Natural killer cell treated with Interleukin-12 subunit alpha and Interleukin-12 subunit beta and Interleukin-15 and Interleukin-18, amount 100 ng/mL, for 72 hours (primary cell): ENCODE data around the gene PRIM2. TPM values are rescaled to one million over a fixed set of nuclear protein-coding genes. Genes with fewer than 3 reads are reported as not detected.
A peak's percentile ranks its signal among the peaks of the same experiment; 100 is the strongest.
"Not testable (repeated sequence)": the region's sequence is repeated elsewhere in the genome, so short reads cannot be mapped to it uniquely, and the experiment has no call there.

ENCODE experiments used
- ATAC-seq, 2 donors: fragments of 150-1000 bp; cut with Tn5 transposase in 1 of 2; sonication (Bioruptor Pico), chemical (Tn5 transposase) in 1 of 2; 2 replicates each; pipeline ENCODE4 v1.10.0; 2021
- DNase-seq: peaks from one replicate; pipeline ENCODE4 v3.0.0; 2022; ENCODE audit warnings: low spot score
- H3K27ac Mint-ChIP-seq, 2 donors: 1 replicate in 1 of 2; 2 replicates in 1 of 2; pipeline ENCODE4 v1.8.0; 2022; ENCODE audit warnings: mixed read lengths in 2 of 2, mild to moderate bottlenecking in 1 of 2, moderate library complexity in 1 of 2
- H3K27me3 Mint-ChIP-seq, 2 donors: 1 replicate in 1 of 2; 2 replicates in 1 of 2; pipeline ENCODE4 v1.8.0; 2022; ENCODE audit warnings: mixed read lengths in 2 of 2
- H3K36me3 Mint-ChIP-seq: one replicate; pipeline ENCODE4 v1.8.0; 2022; ENCODE audit warnings: mixed read lengths
- H3K4me1 Mint-ChIP-seq, 2 donors: 1 replicate in 1 of 2; 2 replicates in 1 of 2; pipeline ENCODE4 v1.8.0; 2022; ENCODE audit warnings: low read depth in 2 of 2, mixed read lengths in 2 of 2, mild to moderate bottlenecking in 1 of 2
- H3K4me3 Mint-ChIP-seq: one replicate; pipeline ENCODE4 v1.8.0; 2022; ENCODE audit warnings: mixed read lengths
- H3K9me3 Mint-ChIP-seq: 2 replicates; pipeline ENCODE4 v1.8.0; 2022; ENCODE audit warnings: mixed read lengths
- total RNA-seq, 2 donors: library from RNA; stranded (reverse); gene quantifications; one replicate each; pipeline ENCODE4 v1.2.3, GENCODE V29; 2022

The PRIM2 gene
- total RNA-seq, 2 donors from 2014 or later = 29.1 to 57.3 TPM

- not testable (repeated sequence) for H3K36me3 Mint-ChIP-seq, H3K9me3 Mint-ChIP-seq, H3K27me3 Mint-ChIP-seq, DNase-seq, H3K27ac Mint-ChIP-seq, H3K4me1 Mint-ChIP-seq, H3K4me3 Mint-ChIP-seq
- ATAC-seq = peak in 1 of 2 donors; percentile 15
These were observed 171.1 kb downstream of the PRIM2 start for GRCh38 chr6:57488551-57488950.

GRCh38 chr6:57489887-57490286 is 172.5 kb downstream of the PRIM2 start:
- H3K9me3 Mint-ChIP-seq = not testable (repeated sequence)

GRCh38 chr6:57491795-57492194 is 174.4 kb downstream of the PRIM2 start:
- not testable (repeated sequence) for H3K27ac Mint-ChIP-seq, DNase-seq, H3K4me3 Mint-ChIP-seq, H3K36me3 Mint-ChIP-seq, ATAC-seq, H3K27me3 Mint-ChIP-seq, H3K4me1 Mint-ChIP-seq, H3K9me3 Mint-ChIP-seq

More at GRCh38 chr6:57489887-57490286, 172.5 kb downstream of the PRIM2 start:
- H3K36me3 Mint-ChIP-seq, H3K27me3 Mint-ChIP-seq, DNase-seq, ATAC-seq, H3K4me3 Mint-ChIP-seq, H3K4me1 Mint-ChIP-seq, H3K27ac Mint-ChIP-seq: not testable (repeated sequence)

GRCh38 chr6:57496251-57496650 is 178.8 kb downstream of the PRIM2 start:
- not testable (repeated sequence) for H3K9me3 Mint-ChIP-seq, ATAC-seq, H3K27ac Mint-ChIP-seq, H3K4me1 Mint-ChIP-seq, H3K4me3 Mint-ChIP-seq, H3K36me3 Mint-ChIP-seq, DNase-seq, H3K27me3 Mint-ChIP-seq

- H3K27ac Mint-ChIP-seq, DNase-seq, H3K9me3 Mint-ChIP-seq, ATAC-seq, H3K36me3 Mint-ChIP-seq, H3K4me3 Mint-ChIP-seq, H3K4me1 Mint-ChIP-seq, H3K27me3 Mint-ChIP-seq: not testable (repeated sequence)
These were observed 183.1 kb downstream of the PRIM2 start for GRCh38 chr6:57500368-57501021.

GRCh38 chr6:57502387-57502786 is 185.0 kb downstream of the PRIM2 start:
- not testable (repeated sequence) for H3K27me3 Mint-ChIP-seq, H3K36me3 Mint-ChIP-seq, DNase-seq, H3K4me1 Mint-ChIP-seq, H3K27ac Mint-ChIP-seq, H3K4me3 Mint-ChIP-seq, H3K9me3 Mint-ChIP-seq, ATAC-seq

GRCh38 chr6:57505251-57505650 is 187.8 kb downstream of the PRIM2 start:
- not testable (repeated sequence) for H3K4me3 Mint-ChIP-seq, H3K36me3 Mint-ChIP-seq, DNase-seq, H3K9me3 Mint-ChIP-seq, H3K27ac Mint-ChIP-seq, ATAC-seq, H3K4me1 Mint-ChIP-seq, H3K27me3 Mint-ChIP-seq

GRCh38 chr6:57510390-57510789 is 193.0 kb downstream of the PRIM2 start:
- not testable (repeated sequence) for H3K27ac Mint-ChIP-seq, H3K27me3 Mint-ChIP-seq, H3K9me3 Mint-ChIP-seq, H3K36me3 Mint-ChIP-seq, H3K4me3 Mint-ChIP-seq, ATAC-seq, DNase-seq, H3K4me1 Mint-ChIP-seq

- not testable (repeated sequence) for DNase-seq, H3K9me3 Mint-ChIP-seq, H3K27ac Mint-ChIP-seq, ATAC-seq, H3K36me3 Mint-ChIP-seq, H3K4me3 Mint-ChIP-seq, H3K27me3 Mint-ChIP-seq, H3K4me1 Mint-ChIP-seq
These were observed 197.7 kb downstream of the PRIM2 start for GRCh38 chr6:57515171-57515570.

- not testable (repeated sequence) for H3K36me3 Mint-ChIP-seq, H3K9me3 Mint-ChIP-seq, DNase-seq, H3K27me3 Mint-ChIP-seq, H3K4me3 Mint-ChIP-seq, H3K27ac Mint-ChIP-seq, ATAC-seq, H3K4me1 Mint-ChIP-seq
These were observed 198.4 kb downstream of the PRIM2 start for GRCh38 chr6:57515845-57516244.

- H3K36me3 Mint-ChIP-seq, H3K27ac Mint-ChIP-seq, ATAC-seq, H3K27me3 Mint-ChIP-seq, DNase-seq, H3K4me1 Mint-ChIP-seq, H3K4me3 Mint-ChIP-seq, H3K9me3 Mint-ChIP-seq: not testable (repeated sequence)
These were observed 199.3 kb downstream of the PRIM2 start for GRCh38 chr6:57516776-57517175.

GRCh38 chr6:57519198-57519597 is 201.8 kb downstream of the PRIM2 start:
- not testable (repeated sequence) for ATAC-seq, H3K4me3 Mint-ChIP-seq, H3K27me3 Mint-ChIP-seq, H3K4me1 Mint-ChIP-seq, DNase-seq, H3K27ac Mint-ChIP-seq, H3K36me3 Mint-ChIP-seq, H3K9me3 Mint-ChIP-seq

- H3K9me3 Mint-ChIP-seq, ATAC-seq, DNase-seq, H3K4me3 Mint-ChIP-seq, H3K27ac Mint-ChIP-seq, H3K36me3 Mint-ChIP-seq, H3K27me3 Mint-ChIP-seq, H3K4me1 Mint-ChIP-seq: not testable (repeated sequence)
These were observed 203.7 kb downstream of the PRIM2 start for GRCh38 chr6:57521085-57521484.

- not testable (repeated sequence) for H3K4me1 Mint-ChIP-seq, H3K27me3 Mint-ChIP-seq, DNase-seq, H3K36me3 Mint-ChIP-seq, H3K27ac Mint-ChIP-seq, H3K9me3 Mint-ChIP-seq, ATAC-seq, H3K4me3 Mint-ChIP-seq
These were observed 205.8 kb downstream of the PRIM2 start for GRCh38 chr6:57523221-57523620.

- H3K27ac Mint-ChIP-seq, ATAC-seq: not testable (repeated sequence)
These were observed 212.3 kb downstream of the PRIM2 start for GRCh38 chr6:57529755-57530154.

More at GRCh38 chr6:57529755-57530154, 212.3 kb downstream of the PRIM2 start:
- not testable (repeated sequence) for H3K36me3 Mint-ChIP-seq, H3K4me1 Mint-ChIP-seq, H3K4me3 Mint-ChIP-seq, H3K27me3 Mint-ChIP-seq, DNase-seq, H3K9me3 Mint-ChIP-seq
